ENCODE results near the gene ART4.

ART4 gene, protein sequence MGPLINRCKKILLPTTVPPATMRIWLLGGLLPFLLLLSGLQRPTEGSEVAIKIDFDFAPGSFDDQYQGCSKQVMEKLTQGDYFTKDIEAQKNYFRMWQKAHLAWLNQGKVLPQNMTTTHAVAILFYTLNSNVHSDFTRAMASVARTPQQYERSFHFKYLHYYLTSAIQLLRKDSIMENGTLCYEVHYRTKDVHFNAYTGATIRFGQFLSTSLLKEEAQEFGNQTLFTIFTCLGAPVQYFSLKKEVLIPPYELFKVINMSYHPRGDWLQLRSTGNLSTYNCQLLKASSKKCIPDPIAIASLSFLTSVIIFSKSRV

DNA sequence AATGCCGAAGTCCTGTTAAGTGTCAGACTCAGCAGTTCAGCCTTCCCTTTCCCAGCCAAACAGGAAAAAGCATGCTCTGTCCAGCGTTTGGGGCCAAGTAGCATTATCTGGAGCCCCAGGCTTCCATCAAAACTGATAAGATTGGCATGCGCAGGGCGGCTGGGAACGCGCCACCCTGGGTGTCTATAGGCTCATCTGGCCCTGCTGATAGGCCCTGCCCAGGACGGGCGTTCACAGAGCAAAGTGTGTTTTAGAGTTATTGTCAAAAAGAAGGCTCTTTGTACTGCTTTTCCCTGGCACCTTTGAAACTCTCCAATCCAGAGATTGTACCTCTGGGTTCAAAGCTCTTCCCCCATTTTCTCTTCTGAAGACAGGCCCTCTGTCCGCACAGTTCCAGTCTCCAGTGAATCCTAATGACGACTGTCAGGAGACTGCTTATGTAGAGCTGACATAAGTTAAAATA is at the start of gene ART4:
ART4 (minus strand) TSS at position 102 of the 463 bp plus-strand sequence. CDS start 413 bp downstream, outside the sequence.
- DNase-seq (ENCODE audit: low read depth in 2 of 3, low spot score in 2 of 3): no peak

GRCh38 chr12:14892726-14893505 is 49.6 kb upstream of the ART4 start:
- no peak for DNase-seq (ENCODE audit: low read depth in 2 of 3, low spot score in 2 of 3)

DNA sequence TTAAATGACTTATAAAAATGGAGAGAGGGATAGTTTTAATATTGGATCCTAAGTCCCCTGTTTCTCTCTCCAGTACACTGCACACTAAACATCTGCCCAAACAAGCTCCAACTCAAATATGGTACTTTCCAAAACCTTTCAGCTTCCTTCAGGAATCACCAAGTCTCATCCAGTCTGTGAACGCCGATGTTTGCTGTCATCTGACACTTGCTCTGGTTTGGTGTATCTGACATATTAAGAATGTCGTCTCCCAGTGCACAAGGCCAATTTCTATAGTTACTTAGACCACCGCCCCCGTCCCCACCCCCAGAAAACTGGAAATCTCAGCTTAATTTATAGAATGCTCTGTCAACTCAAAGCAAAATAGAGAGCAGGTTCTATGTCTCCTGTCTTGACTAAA is 47.4 kb upstream of the ART4 start:
- DNase-seq (ENCODE audit: low read depth in 2 of 3, low spot score in 2 of 3): no peak

GRCh38 chr12:14886271-14886670 is 42.9 kb upstream of the ART4 start:
- no peak for DNase-seq (ENCODE audit: low read depth in 2 of 3, low spot score in 2 of 3)

DNA sequence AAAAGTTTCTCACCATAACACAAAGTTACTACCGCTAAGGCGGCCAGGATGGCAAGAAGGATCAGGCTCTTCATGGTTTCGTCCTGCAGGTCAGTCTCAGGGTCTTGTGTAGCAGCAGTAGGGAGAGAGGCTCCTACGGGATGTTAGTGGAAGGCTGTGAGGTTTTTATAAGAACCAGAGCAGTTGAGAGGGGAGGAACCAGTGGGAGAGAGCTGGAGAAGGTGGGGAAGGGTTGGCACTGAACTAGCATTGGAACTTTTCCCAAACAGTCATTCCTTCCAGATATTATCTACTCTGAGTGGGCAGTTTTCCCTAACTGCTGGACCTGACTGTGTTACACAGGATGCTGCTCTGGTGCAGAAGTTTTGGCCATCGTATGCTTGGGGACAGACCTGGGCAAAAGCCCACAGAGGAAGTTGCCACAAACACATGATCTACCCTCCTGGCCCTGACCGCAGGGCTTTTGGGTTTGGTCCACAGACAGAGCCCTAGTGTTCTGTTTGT is 42.4 kb upstream of the ART4 start, which contains the start of gene MGP:
MGP (minus strand) TSS at position 137 of the 504 bp plus-strand sequence; CDS start at position 74, 63 bp downstream.
- DNase-seq (ENCODE audit: low read depth in 2 of 3, low spot score in 2 of 3): no peak

DNA sequence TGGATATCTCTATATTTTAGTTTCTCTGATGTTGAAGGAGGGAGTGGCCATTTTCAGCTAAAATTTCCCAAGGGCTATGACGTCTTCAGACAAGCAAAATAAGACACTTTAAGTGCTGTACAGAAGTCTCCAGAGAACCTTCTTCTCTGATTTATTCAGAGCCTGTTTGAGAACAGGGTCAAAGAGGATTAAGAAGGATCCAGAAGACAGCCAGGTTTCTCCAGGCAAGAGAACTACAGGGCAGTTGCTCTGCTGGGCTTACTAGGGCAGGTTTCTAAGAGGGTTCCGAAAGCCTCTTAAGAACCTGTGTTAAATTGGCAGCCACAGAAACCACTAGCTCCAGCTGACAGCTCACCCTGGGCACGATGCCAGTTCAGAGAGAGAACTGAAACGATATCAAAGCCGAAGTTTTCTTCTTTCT is 41.1 kb upstream of the ART4 start:
- DNase-seq (ENCODE audit: low read depth in 2 of 3, low spot score in 2 of 3): peak; percentile 20 to 29 (median 29)

DNA sequence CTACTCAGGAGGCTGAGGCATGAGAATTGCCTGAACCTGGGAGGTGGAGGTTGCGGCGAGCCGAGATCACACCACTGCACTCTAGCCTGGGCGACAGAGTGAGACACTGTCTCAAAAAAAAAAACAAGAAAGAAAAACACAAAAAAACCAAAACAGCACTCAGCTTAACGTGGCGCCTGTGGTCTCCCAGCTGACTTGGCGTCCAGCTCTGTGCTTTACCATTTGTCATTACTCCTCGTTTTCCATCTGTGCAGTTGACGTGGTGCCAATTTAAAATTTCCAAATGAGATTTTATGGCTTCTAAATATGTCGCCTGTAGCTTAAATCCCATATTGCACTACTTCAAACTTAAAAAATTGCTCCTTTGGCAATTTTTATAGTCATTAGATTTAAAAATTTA is 40.4 kb upstream of the ART4 start:
- no peak for DNase-seq (ENCODE audit: low read depth in 2 of 3, low spot score in 2 of 3)

DNA sequence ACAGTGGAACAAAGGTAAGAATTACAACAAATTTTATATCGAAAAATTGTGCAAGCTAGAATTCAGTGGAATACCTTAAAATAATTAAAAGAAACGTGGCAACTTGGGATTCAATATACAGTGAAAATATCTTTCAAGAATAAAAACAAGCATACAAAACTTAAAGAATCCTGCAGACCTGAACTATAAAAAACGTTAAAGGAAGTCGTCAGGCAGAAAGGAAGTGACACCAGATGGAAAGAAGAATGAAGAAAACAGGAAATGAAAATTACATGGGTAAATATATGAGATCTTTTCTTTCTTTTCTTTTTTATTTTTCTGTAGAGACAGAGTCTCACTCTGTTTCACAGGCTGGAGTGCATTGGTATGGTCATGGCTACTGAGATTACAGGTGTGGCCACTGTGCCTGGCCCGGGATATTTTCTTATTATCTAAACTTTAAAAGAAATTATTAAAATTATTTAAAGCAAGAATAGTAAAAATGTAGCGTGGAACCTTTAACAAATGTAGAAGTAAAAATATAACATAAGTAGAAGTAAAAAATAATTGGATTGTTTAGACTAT is 37.6 kb upstream of the ART4 start:
- no peak for DNase-seq (ENCODE audit: low read depth in 2 of 3, low spot score in 2 of 3)

- DNase-seq (ENCODE audit: low read depth in 2 of 3, low spot score in 2 of 3): no peak
These were observed 36.1 kb upstream of the ART4 start for GRCh38 chr12:14879222-14879933.

DNA sequence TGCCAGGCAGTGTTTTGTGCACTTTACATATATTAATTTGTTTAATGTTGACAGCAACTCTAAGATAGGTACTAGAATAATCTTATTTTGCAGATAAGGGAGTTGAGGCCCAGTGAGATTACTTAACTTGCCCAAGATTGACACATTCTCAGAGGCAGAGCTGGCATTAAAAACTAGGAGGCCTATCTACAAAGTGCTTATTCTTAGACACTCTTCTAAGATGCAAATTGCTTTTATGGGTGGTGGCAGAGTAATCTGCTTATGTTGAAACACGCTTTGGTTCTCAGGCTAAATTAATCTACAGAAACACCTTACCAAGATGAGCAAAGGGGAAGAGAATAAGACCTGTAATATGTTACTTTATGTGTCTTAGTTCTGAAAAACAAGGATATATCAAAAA is 35.2 kb upstream of the ART4 start:
- no peak for DNase-seq (ENCODE audit: low read depth in 2 of 3, low spot score in 2 of 3)

GRCh38 chr12:14876833-14877232 is 33.5 kb upstream of the ART4 start:
- no peak for DNase-seq (ENCODE audit: low read depth in 2 of 3, low spot score in 2 of 3)

- no peak for DNase-seq (ENCODE audit: low read depth in 2 of 3, low spot score in 2 of 3)
These were observed 31.6 kb upstream of the ART4 start for GRCh38 chr12:14874882-14875281.

- DNase-seq (ENCODE audit: low read depth in 2 of 3, low spot score in 2 of 3): no peak
These were observed 30.3 kb upstream of the ART4 start for GRCh38 chr12:14873440-14874185.

- DNase-seq (ENCODE audit: low read depth in 2 of 3, low spot score in 2 of 3): no peak
These were observed 28.6 kb upstream of the ART4 start for GRCh38 chr12:14871886-14872285.

GRCh38 chr12:14871247-14871646 is 27.9 kb upstream of the ART4 start:
- no peak for DNase-seq (ENCODE audit: low read depth in 2 of 3, low spot score in 2 of 3)

DNA sequence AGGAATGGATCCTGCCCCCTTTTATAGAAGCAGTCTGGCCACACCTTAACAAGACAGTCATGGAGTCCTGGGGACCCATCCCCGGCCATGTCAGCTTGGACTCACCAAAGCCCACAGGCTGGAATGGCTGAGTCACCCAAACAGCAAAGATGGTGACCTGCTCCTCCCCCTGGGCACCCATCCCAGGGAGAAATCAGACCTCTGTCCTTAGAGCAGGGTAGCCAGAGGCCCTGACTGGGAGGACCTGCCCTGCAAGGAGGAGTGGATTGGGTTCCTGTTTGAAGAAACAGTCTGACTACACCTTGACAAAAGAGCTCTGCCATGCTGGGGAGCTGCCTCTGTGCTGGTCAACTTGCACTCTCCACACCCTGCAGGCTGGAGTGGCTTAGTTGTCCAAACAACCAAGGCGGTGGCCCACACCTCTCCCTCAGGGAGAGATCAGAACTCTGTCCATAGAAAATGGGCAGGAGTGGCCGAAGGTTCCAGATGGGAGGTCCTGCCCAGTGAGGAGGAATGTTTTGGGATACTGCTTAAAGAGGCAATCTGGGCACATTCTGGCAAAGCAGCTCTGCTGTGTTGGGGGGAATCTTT is 25.7 kb upstream of the ART4 start:
- no peak for DNase-seq (ENCODE audit: low read depth in 2 of 3, low spot score in 2 of 3)

- no peak for DNase-seq (ENCODE audit: low read depth in 2 of 3, low spot score in 2 of 3)
These were observed 17.2 kb upstream of the ART4 start for GRCh38 chr12:14860490-14860889.

DNA sequence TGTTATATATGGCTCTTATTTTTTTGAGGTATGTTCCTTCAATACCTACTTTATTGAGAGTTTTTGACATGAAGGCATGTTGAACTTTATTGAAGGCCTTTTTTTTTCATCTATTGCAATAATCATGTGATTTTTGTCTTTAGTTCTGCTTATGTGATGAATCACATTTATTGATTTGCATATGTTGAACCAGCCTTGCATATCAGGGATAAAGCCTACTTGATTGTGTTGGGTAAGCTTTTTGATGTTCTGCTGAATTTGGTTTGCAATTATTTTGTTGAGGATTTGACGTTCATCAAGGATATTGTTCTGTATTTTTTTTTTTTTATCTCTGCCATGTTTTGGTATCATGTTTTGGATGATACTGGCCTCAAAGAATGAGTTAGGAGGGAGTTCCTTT is 15.2 kb upstream of the ART4 start:
- DNase-seq (ENCODE audit: low read depth in 2 of 3, low spot score in 2 of 3): no peak

DNA sequence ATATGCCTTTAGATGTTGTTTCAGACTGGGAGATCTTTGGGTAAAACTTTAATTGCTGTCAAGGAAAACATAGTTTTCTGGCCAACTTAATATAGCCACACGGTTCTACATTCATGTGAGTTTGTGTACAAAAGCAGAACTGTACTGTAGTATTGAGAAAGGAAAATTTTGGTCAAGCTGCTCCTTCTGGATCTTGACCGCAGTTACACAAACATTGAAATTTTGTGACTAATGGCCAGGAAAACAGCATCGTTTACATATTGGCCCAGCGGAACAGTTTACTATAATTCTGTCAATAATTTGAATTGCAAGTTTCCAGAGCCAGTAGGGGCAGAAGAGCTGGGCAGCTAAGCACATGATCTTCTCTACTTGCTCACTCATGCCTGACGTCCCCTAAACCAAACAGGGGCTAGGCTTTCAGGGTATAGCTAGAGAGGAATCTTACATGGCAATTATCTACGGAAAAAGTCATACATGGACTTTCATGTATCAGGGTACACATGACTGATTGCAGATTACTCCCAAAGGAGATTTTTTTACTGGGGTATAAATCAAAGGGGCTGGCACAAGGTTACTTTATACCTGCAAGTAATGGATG is 11.4 kb upstream of the ART4 start:
- no peak for DNase-seq (ENCODE audit: low read depth in 2 of 3, low spot score in 2 of 3)

GRCh38 chr12:14853961-14854360 is 10.6 kb upstream of the ART4 start:
- DNase-seq (ENCODE audit: low read depth in 2 of 3, low spot score in 2 of 3): no peak
